Measurements from ENCODE around the gene ZNF354C.
"Not testable (repeated sequence)": the region's sequence is repeated elsewhere in the genome, so short reads cannot be mapped to it uniquely, and the experiment has no call there.

The ZNF354C gene

DNA sequence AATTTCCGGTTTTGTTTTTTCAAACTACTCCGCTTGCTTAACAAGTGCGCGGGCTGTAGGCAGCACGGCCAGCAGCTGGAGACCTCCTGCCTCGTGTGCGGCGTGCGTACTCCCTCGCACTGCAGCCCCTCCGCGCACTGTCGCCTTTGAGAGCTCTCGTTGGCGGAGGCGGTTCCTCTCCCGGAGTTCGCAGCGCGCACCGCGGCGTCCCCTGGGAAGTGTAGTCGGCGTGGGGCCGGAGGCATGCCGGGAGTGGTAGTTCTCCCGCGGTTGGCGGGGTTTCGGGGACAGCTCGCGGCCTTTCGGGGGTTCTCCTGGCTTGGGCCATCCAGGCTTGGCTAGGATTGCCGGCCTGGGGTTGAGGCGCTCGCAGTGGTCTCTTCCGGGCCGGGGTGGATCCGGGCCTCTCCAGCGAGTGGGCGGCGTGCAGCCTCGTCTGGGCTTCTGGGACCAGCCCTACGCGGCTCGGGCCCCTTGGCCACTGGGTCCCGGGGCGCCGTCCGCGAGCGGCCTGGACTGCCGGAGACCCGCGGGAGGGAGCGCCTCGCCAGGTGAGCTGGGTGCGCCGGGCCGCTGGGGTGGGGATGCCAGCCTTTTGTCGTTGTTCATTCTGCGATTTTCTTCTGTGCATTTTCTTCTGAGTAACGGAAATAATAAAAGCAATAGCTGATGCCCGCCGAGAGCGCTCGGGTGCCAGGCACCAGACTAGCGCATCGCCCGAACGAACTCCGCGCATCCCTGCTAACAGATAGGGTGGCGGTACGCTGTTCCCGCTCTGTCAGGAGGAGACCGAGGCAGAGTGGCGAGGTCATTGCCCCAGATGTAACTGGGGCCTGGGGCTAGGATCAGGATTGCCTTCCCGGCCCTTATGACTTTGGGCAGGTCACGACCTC lies at the start of gene ZNF354C:
TSS of gene ZNF354C (plus strand) at position 258 of the 893 bp plus-strand sequence. CDS start 1,696 bp downstream, outside the sequence.
- DNase-seq = peak; percentile 85 to 88

- peak; percentile 90 to 93 for DNase-seq
Observed at GRCh38 chr5:179023528-179024189, 36.5 kb upstream of the ZNF354C start, which contains the start of gene ZNF879. Gene ZNF879, plus strand, starts transcription at chr5:179023804. Its CDS starts 1,201 bp downstream, at chr5:179025005.

DNA sequence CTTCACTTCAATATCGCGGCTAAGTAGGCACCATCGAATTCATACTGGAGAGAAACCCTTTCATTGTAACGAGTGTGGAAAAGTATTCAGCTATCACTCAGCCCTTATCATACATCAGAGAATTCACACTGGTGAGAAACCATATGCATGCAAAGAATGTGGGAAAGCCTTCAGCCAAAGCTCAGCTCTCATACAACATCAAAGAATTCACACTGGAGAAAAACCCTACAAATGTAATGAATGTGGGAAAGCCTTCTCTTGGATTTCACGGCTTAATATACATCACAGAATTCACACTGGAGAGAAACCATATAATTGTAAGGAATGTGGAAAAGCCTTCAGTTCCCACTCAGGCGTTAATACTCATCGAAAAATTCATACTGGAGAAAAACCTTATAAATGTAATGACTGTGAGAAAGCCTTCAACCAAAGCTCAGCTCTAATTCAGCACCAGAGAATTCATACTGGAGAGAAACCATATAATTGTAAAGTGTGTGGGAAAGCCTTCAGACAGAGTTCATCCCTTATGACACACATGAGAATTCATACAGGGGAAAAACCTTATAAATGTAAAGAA lies 27.1 kb upstream of the ZNF354C start:
- no peak for DNase-seq

- DNase-seq = no peak
Observed at GRCh38 chr5:179044765-179045164, 15.4 kb upstream of the ZNF354C start.

GRCh38 chr5:179051784-179052183 lies 8.4 kb upstream of the ZNF354C start:
- no peak for DNase-seq

DNA sequence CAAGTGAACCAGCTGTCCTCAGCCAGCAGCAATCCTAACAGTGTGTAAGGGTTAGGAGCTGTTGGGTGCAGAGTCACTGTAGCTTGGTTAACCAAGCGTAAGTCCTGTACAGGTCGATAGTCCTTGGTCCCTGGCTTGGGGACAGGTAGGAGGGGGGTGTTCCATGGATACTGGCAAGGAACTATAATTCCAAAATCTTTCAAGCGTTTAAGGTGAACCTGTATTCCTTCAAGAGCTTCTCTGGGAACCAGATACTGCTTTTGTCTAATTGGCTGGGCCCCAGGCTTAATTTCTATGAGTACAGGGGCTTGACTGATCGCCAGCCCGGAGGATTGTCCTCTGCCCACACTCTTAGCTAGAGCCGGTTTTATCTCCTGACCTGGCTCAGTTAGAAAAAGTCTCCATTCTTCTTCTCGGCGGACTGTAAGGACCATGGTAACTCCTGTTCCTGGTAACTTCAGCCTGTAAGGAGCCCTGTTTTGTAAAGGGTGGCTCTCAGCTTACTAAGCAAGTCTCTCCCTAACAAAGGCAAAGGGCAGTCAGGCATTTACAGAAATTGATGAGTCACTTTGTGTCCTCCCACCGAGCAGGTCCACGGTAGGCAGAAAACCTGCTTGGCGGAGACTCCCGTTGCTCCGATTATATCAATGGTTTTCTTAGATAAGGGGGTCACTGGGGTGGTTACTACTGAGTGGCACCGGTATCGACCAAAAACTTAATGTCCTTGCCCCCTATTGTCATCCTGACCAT lies 6.0 kb upstream of the ZNF354C start:
- DNase-seq = no peak

DNA sequence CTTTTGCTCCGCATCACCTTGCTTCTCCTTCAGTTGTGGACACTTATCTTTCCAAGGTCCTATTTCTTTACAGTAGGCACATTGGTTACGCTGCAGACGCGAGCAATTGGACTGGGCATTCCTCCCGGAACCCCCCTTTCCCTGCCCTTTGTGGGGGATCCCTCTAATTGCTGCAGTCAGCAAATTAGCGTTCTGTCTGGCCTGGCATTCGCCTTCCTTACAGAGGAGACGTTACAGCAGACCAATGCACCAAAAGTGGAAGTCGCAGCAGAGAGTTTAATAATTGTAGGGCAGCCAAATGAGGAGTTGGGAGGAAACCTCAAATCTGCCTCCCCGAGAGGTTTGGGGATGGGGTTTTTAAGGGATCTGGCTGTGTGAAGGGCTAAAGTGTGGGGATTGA lies 5.3 kb upstream of the ZNF354C start:
- no peak for DNase-seq

DNA sequence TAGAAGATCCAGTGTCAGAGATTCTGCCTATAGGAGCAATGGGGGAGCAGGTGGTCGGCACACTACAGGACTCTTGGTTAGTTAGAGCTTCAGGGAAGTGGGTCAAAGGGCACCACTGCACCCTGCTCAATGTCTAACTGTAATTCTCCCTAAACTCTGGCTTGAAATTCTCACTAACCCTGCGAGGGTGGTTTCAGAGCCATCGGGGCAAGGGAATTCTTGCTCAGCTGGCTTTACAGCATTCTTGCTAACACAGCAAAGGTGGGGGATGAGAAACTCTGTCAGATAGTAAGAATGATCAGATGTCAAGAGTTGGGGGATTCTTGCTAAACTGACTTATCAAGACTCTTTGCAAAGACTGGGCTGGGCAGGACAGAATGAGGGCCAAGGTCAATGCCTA lies 4.7 kb upstream of the ZNF354C start:
- DNase-seq = no peak

- DNase-seq = no peak
Observed at GRCh38 chr5:179055841-179056240, 4.3 kb upstream of the ZNF354C start.

DNA sequence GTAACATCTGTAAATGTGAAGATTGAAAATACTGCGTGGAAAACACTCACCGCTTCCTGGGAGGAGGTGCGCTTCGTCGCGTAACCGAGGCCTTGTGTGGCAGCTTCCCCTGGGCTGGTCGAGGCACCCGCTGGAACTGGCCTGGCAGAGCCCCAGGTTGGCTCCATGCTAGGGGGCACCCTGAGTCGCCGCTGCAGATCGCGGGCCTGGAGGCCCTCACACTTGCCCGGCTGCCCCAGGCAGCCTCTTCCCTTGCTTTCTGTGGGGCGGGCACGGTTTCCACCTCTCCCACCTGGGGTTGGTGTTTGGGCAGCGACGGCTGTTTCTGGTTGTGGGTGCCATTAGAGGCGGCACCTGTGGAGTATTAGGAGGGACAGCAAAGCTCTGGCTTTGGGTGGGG lies 852 bp downstream of the ZNF354C start:
- DNase-seq = no peak

GRCh38 chr5:179065703-179066102 lies 5.5 kb downstream of the ZNF354C start:
- no peak for DNase-seq

GRCh38 chr5:179079165-179079987 lies 19.2 kb downstream of the ZNF354C start:
- no peak for DNase-seq

DNA sequence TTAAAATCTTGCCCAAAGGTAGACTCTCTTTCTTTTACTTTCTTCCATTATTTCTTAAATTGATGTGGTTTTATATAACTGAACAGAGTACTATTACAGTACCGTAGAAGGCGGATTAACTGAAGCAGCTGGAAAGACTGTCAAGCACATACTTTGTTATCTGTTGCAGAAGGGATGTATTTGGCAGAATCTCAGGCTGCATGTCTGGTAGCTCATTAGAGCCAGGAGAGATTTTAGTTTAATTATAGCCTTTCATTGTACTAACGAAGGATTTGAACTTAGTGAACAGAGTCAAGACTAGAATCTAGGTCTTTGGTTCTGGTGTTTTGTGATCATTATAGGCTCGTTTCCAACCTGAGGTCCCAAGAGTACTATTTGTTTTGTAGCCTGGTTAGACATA lies 20.6 kb downstream of the ZNF354C start:
- DNase-seq = no peak

DNA sequence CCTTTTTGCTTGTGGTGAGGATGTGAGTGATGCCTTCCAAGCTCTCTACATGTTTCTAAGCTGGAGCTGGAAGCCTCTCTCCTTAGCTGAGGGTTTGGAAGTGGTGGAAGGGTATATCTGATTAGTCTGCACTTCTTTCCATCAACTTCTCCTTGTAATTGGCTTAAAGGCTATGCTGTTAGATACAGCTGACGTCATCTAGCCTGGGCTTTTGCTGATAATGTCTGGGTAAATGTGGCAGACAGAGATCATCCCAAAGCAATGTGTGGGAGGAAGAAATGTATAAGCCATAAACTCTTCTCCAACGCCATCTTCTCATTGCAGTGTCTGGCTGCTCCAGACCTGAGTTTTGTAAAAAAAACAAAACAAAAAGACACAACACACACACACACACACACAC lies 29.3 kb downstream of the ZNF354C start:
- no peak for DNase-seq

GRCh38 chr5:179101282-179101681 lies 41.1 kb downstream of the ZNF354C start:
- DNase-seq = not testable (repeated sequence)

GRCh38 chr5:179110528-179110927 lies 50.4 kb downstream of the ZNF354C start:
- DNase-seq = no peak

DNA sequence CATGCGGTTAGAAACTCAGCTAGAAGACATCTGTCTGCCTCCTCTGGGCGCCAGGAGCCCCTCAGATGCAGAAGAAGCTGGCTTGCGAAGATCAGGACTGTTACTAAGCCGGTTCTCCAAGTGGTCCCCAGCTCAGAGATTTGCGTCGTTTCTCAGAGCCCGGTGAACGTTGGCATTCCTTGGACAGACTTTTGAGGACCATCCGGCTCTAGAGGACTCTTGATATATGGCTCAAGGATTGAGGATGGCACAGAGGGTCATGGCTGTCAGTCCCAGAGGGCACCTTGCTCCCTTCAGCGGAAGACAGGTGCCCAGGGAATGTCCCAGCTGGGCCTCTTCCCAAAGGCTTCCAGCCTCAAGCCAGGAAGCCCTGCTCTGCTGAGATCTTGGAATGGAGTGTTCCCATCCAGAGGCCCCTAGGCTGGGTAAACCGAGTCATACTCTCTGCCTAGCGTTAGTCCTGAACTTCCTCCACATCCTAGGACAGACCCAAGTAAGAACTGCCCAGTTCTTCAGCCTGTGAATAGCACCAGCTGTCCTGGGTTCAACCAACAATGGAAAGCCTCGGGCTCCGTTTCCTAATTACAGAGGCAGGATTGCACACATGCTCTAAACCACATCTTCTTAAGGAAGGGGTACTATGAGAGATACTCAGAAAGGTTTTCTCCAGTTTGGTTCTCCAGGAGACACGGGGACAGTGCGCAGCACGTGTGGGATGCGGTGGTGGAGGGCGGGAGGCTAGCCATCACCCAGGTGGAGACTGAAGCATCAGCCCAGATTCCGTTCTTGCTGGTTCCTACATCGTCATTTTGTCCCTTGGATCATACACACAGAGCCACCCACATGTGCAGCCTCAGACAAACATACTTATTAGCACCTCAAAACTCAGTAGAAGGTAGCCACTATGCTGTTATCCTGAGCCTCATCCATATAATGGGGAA lies 51.4 kb downstream of the ZNF354C start:
- no peak for DNase-seq

DNA sequence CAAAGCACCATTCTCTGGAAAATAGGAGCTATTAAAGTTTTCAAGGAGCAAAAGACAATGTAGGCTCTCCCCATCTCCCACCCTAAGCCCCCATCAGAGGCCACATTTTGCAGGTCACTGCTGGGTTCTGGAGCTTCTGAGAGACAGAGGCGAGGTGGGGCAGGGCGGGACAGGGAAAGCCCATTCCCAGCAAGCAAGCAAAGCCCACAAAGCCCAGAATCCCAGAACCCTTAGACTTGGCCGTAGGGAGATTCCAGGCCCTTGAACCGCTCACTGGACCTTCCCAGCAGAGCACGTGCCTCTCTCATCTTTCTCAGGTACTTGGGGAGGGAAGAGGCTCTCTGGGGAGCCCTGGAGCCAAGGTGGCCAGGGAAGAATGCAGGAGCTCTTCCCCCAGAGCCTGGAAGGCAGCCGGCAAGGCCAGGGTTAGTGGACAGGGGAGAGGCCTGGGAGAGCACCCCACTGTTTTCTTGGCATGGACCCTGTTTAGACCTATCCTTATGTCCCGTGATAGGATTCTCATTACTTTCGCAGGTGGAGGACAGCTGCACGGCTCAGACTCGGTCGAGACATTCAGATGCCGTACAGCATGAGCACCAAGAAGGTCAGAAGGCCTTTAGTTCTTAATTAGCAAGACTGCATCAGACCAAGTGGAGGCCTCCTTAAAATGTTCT lies 52.4 kb downstream of the ZNF354C start:
- DNase-seq = no peak

DNA sequence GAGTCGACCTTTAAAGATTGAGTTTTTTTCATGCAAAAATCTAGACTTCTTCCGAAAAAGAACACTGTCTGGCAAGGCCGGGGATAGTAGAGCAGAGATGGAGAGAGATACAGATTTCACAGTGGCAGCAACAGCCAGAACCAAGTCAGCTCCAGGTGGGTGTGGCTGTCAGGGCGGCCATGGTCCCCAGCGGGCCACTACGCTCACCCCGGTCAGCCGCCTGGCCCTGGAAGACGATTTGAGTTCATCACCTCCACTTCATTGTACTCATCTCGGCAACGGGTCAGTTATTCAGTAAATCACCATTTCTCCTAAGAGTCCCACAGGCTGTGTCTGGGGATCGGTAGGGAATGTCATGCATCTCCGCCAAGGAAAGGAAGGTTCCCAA lies 53.0 kb downstream of the ZNF354C start:
- no peak for DNase-seq

GRCh38 chr5:179113945-179114641 lies 53.9 kb downstream of the ZNF354C start:
- DNase-seq = no peak

Data from activated CD4-positive, alpha-beta T cell treated with anti-CD3 and anti-CD28 coated beads, Interleukin-2, amount 50 U/mL, for 48 hours (primary cell).